Parathyroid adenoma (tissue), 2 donors: Measurements from ENCODE around the gene IGFL4.

Experiments used
- H2AFZ ChIP-seq: fragments of 300-600 bp; sonication (generic); one replicate; pipeline ENCODE4 v1.7.0; 2017; ENCODE audit warnings: antibody characterized with exemption, mild to moderate bottlenecking
- H3K27ac ChIP-seq: fragments of 300-600 bp; sonication (generic); one replicate; pipeline ENCODE4 v1.7.0; 2017
- H3K27me3 ChIP-seq: fragments of 300-600 bp; sonication (generic); one replicate; pipeline ENCODE4 v1.7.0; 2017; ENCODE audit warnings: low read length; ENCODE audit not compliant: control insufficient read depth, insufficient read depth
- H3K36me3 ChIP-seq: fragments of 300-600 bp; sonication (generic); one replicate; pipeline ENCODE4 v1.7.0; 2017; ENCODE audit warnings: low read length; ENCODE audit not compliant: control insufficient read depth, insufficient read depth
- H3K4me1 ChIP-seq: fragments of 300-600 bp; sonication (generic); one replicate; pipeline ENCODE4 v1.7.0; 2017; ENCODE audit warnings: control low read depth
- H3K4me2 ChIP-seq: fragments of 300-600 bp; sonication (generic); one replicate; pipeline ENCODE4 v1.7.0; 2017; ENCODE audit warnings: low read length
- H3K4me3 ChIP-seq: fragments of 300-600 bp; sonication (generic); one replicate; pipeline ENCODE4 v1.7.0; 2017; ENCODE audit warnings: low read depth, low read length
- H3K79me2 ChIP-seq: fragments of 300-600 bp; sonication (generic); one replicate; pipeline ENCODE4 v1.7.0; 2017; ENCODE audit warnings: control low read depth
- H3K9ac ChIP-seq: fragments of 300-600 bp; sonication (generic); one replicate; pipeline ENCODE4 v1.7.0; 2017; ENCODE audit warnings: mild to moderate bottlenecking
- H3K9me3 ChIP-seq: fragments of 300-600 bp; sonication (generic); one replicate; pipeline ENCODE4 v1.7.0; 2017; ENCODE audit warnings: low read length; ENCODE audit not compliant: control insufficient read depth
- TF ChIP-seq, protein P1 (sequence below): fragments of 300-600 bp; sonication (generic); IDR thresholded peaks from one replicate; pipeline ENCODE4 v1.7.0; 2017; ENCODE audit warnings: antibody characterized with exemption, mild to moderate bottlenecking
- donor health status: primary hyperparathyroidism.

IGFL4 gene

GRCh38 chr19:46040952-46041500 is at the start of gene IGFL4:
IGFL4 (minus strand) TSS chr19:46041002; CDS start chr19:46040962, 40 bp downstream.
- TF ChIP-seq, protein P1, sequence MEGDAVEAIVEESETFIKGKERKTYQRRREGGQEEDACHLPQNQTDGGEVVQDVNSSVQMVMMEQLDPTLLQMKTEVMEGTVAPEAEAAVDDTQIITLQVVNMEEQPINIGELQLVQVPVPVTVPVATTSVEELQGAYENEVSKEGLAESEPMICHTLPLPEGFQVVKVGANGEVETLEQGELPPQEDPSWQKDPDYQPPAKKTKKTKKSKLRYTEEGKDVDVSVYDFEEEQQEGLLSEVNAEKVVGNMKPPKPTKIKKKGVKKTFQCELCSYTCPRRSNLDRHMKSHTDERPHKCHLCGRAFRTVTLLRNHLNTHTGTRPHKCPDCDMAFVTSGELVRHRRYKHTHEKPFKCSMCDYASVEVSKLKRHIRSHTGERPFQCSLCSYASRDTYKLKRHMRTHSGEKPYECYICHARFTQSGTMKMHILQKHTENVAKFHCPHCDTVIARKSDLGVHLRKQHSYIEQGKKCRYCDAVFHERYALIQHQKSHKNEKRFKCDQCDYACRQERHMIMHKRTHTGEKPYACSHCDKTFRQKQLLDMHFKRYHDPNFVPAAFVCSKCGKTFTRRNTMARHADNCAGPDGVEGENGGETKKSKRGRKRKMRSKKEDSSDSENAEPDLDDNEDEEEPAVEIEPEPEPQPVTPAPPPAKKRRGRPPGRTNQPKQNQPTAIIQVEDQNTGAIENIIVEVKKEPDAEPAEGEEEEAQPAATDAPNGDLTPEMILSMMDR, result no peak
- Histone ChIP-seq H3K4me2 (no peak within 1 kb of the TSS), H3K36me3 (no peaks in the 10 kb centered on the region), H3K9ac (no peak within 1 kb of the TSS), H3K79me2 (no peaks in the 10 kb centered on the region), H3K4me1 (peaks cover 6% of the 10 kb centered on the region), H3K4me3 (no peak within 1 kb of the TSS), H3K9me3 (no peaks in the 10 kb centered on the region), H3K27ac (no peak within 1 kb of the TSS), H3K27me3 (no peaks in the 10 kb centered on the region), H2AFZ (no peak within 1 kb of the TSS)

GRCh38 chr19:46090444-46090843 is 49.6 kb upstream of the IGFL4 start:
- Histone ChIP-seq H3K4me1 (no peaks in the 10 kb centered on the region), H2AFZ (no peak overlapping the region), H3K27ac (no peak overlapping the region), H3K79me2 (no peaks in the 10 kb centered on the region), H3K36me3 (no peaks in the 10 kb centered on the region), H3K27me3 (no peaks in the 10 kb centered on the region), H3K9me3 (no peaks in the 10 kb centered on the region), H3K9ac (no peak overlapping the region), H3K4me3 (no peak overlapping the region), H3K4me2 (no peak overlapping the region)
- TF ChIP-seq, protein P1, result no peak

DNA sequence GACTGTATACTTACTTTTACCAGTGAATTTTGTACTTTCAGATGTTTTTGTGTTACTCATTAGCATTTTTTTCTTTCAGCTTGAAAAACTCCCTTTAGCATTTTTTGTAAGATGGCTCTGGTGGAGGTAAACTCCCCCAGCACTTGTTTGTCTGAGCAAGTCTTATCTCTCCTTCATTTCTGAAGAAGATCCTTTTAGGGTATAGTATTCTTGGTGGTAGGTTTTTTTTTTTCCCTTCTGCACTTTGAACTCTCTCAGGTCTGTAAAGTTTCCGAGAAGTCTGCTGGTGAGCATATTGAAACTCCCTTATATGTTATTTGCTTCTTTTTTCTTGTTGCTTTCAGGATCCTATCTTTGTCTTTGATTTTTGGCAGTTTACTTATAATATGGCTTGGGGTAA is 48.6 kb upstream of the IGFL4 start:
- H3K4me3 ChIP-seq, result no peak overlapping the region
- no peak overlapping the region for H3K4me2 ChIP-seq
- H3K4me1 ChIP-seq, result no peaks in the 10 kb centered on the region
- no peak overlapping the region for H2AFZ ChIP-seq
- H3K36me3 ChIP-seq, result no peaks in the 10 kb centered on the region
- H3K9me3 ChIP-seq, result no peaks in the 10 kb centered on the region
- no peaks in the 10 kb centered on the region for H3K79me2 ChIP-seq
- no peaks in the 10 kb centered on the region for H3K27me3 ChIP-seq
- no peak overlapping the region for H3K9ac ChIP-seq
- H3K27ac ChIP-seq, result no peak overlapping the region
- TF ChIP-seq, protein P1, result no peak

DNA sequence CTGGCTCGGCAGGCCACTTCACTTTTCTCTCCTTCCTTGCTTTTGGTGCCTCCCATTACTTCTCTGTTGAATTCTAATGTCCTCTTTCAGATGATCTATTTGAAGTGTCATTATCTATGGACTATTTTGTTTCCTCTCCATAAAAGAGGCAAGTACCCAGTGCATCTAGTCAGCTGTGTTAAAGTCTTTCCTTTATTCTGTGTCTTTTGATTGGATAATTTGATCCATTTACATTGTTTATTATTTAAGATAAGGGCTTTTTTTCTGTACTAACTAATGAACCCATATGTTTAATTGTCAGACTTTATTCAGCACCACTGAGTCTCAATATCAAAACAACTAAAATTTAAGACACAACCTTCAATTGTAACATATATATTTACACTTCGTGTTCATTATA is 47.3 kb upstream of the IGFL4 start:
- Histone ChIP-seq H2AFZ (no peak overlapping the region), H3K4me1 (no peaks in the 10 kb centered on the region), H3K27ac (no peak overlapping the region), H3K9me3 (no peaks in the 10 kb centered on the region), H3K27me3 (no peaks in the 10 kb centered on the region), H3K4me3 (no peak overlapping the region), H3K9ac (no peak overlapping the region), H3K79me2 (no peaks in the 10 kb centered on the region), H3K4me2 (no peak overlapping the region), H3K36me3 (no peaks in the 10 kb centered on the region)
- TF ChIP-seq, protein P1, result no peak

DNA sequence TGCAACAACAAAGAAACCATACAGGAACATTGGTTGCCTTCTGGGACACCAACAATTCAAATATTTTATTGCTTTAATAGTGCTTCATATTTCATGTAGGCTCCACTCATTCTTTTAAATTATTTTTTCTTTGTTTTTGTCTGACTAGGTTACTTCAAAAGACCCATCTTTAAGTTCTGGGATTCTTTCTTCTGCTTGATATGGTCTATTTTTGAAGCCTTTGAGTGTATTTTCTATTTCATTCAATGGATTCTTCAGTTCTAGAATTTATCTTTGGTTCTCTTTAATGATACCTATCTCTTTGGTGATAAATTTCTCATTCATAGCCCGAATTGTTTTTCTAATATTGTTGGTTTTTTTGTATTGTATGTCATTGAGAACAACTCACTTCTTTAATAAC is 45.1 kb upstream of the IGFL4 start:
- no peaks in the 10 kb centered on the region for H3K4me1 ChIP-seq
- no peak overlapping the region for H3K27ac ChIP-seq
- H3K79me2 ChIP-seq, result no peaks in the 10 kb centered on the region
- no peaks in the 10 kb centered on the region for H3K27me3 ChIP-seq
- H3K9me3 ChIP-seq, result no peaks in the 10 kb centered on the region
- no peak overlapping the region for H3K4me2 ChIP-seq
- no peak overlapping the region for H3K4me3 ChIP-seq
- TF ChIP-seq, protein P1, result no peak
- no peaks in the 10 kb centered on the region for H3K36me3 ChIP-seq
- no peak overlapping the region for H2AFZ ChIP-seq
- no peak overlapping the region for H3K9ac ChIP-seq
